NCI-H2029 treated with DMSO at 0.1 percent for 48 hours (cell line): ENCODE results near the gene SPINK4.
A peak's percentile ranks its signal among the peaks of the same experiment; 100 is the strongest.

ENCODE experiments used
- DNase-seq: peaks from one replicate; lab custom pipeline; 2025; lab: John Stamatoyannopoulos, UW

SPINK4 gene

DNA sequence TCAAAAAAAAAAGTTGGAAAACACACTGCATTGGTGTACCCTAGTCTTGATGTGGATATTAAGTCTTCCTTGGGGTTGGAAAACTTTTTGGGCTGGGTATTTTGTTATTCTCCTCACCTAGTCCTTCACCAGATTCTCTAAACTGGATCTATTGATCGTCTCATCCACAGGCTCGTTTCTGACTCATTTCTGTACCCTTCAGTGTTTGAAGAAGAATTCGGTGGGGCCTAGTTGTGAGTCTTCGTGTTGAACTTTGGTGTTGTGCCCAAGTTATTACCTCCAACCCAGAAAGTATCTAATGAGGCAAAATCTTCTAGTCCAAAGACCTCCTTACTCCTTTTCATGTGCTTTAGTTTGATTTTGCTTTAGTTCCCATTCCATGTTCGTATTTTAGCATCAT is 51.9 kb downstream of the SPINK4 start:
- DNase-seq = no peak

DNA sequence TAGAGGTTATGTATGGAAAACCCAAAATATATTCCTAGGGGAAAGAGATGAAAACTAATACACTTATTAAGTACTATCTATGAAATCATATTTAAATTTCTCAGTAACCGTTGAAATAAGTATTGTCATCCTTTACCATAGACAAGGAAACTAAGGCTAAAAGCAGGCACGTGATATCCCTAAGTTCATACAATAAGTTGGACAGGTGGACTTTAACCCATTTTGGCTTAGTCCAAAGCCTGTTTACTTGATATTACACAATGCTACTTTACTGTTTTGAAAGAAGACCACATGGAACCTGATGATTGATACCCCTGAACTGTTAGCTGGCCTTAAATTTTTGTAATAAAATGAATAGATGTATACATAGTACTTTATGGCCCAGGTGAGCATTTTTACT is 53.8 kb downstream of the SPINK4 start:
- no peak for DNase-seq

DNA sequence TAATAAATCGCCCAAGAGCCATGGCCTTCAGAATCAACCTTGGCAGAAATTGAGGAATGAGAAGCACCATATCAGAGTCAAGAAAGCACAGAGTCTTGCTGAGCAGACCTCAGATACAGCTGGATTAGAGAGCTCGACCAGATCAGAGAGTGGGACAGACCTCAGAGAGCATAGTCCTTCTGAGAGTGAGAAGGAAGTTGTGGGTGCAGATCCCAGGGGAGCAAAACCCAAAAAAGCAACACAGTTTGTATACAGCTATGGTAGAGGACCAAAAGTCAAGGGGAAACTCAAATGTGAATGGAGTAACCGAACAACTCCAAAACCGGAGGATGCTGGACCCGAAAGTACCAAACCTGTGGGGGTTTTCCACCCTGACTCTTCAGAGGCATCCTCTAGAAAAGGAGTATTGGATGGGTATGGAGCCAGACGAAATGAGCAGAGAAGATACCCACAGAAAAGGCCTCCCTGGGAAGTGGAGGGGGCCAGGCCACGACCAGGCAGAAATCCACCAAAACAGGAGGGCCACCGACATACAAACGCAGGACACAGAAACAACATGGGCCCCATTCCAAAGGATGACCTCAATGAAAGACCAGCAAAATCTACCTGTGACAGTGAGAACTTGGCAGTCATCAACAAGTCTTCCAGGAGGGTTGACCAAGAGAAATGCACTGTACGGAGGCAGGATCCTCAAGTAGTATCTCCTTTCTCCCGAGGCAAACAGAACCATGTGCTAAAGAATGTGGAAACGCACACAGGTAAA is 54.9 kb downstream of the SPINK4 start:
- DNase-seq = no peak

DNA sequence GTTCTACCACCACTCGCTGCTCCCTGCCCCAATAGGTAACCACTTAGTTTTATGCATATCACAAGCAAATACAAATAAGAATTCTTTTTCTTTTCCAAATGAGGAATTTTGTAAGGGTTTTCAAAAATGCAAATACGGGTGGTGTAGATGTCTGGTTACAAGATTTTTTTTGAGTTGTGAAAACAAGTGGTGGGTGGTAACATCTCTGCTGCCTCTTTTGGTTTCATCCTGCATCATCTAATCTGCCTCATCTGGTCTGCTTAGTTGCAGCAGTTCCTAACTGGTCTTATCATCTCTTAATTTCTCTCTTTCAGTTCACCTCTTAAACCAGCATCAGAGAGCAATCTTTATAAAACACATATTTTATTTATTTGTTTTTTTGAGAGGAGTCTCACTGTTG is 55.6 kb downstream of the SPINK4 start:
- DNase-seq = no peak

DNA sequence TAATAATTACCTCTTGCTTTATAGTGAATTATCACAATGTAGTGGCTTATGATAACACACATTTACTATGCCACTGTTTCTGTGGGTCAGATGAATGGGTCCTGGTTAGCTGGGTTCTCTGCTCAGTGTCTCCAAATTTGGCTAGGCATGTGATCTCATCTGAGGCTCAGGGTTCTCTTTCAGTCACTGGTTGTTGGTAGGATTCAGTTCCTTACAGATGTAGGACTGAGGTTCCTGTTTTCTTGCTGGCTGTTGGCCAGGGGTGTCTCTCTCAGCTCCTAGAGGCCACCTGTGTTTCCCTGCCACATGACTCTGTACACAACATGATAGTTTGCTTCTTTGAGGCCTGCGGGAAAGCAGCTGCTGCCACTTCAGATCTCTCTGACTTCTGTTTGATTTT is 57.5 kb downstream of the SPINK4 start:
- DNase-seq = peak; percentile 14
